OCI-LY7 (cell line): ENCODE data around the gene TMEM167B. TPM values are rescaled to one million over a fixed set of nuclear protein-coding genes. Genes with fewer than 3 reads are reported as not detected.

Source experiments
- BruUV-seq: library from RNA; stranded (reverse); fragments of 400-500 nt; replicated peaks from 2 replicates; lab custom pipeline; 2021; lab: Mats Ljungman, UMichigan
- CTCF ChIA-PET: fragments of 300-600 bp; sonication (Branson Sonifier 250); formaldehyde crosslinking; loops from one replicate; lab custom pipeline; 2022; ENCODE audit warnings: antibody characterized with exemption; ENCODE audit not compliant: unreplicated experiment; lab: Charles Lee
- POLR2A ChIA-PET: fragments of 300-600 bp; sonication (Branson Sonifier 250); formaldehyde crosslinking; loops from one replicate; lab custom pipeline; 2022; ENCODE audit warnings: antibody characterized with exemption; lab: Charles Lee
- DNase-seq: peaks from one replicate; pipeline ENCODE4 v3.0.0-alpha.2; 2015; ENCODE audit warnings: low spot score
- H2AFZ ChIP-seq: fragments of 200-600 bp; sonication (generic), shearing (Covaris generic); 2 replicates; pipeline ENCODE4 v1.6.1; 2014; ENCODE audit warnings: mild to moderate bottlenecking, antibody characterized with exemption, low read length, moderate library complexity
- H3K27ac ChIP-seq: fragments of 200-600 bp; sonication (generic); 2 replicates; pipeline ENCODE4 v1.5.1; 2014; ENCODE audit warnings: mixed run types, low read depth, mild to moderate bottlenecking, moderate library complexity, low read length, inconsistent platforms; ENCODE audit not compliant: poor library complexity, severe bottlenecking
- H3K36me3 ChIP-seq: fragments of 200-600 bp; sonication (generic); 2 replicates; pipeline ENCODE4 v1.6.1; 2014; ENCODE audit warnings: mild to moderate bottlenecking, antibody characterized with exemption, low read length, moderate library complexity, mixed read lengths; ENCODE audit not compliant: insufficient read depth
- H3K4me1 ChIP-seq: fragments of 200-600 bp; sonication (generic); 2 replicates; pipeline ENCODE4 v1.5.1; 2014; ENCODE audit warnings: mild to moderate bottlenecking, low read length; ENCODE audit not compliant: insufficient read depth, poor library complexity, severe bottlenecking
- H3K4me2 ChIP-seq: fragments of 200-600 bp; sonication (generic); 2 replicates; pipeline ENCODE4 v1.6.1; 2014; ENCODE audit warnings: mild to moderate bottlenecking, low read length
- H3K4me3 ChIP-seq: fragments of 200-600 bp; sonication (generic); 2 replicates; pipeline ENCODE4 v1.5.1; 2014; ENCODE audit warnings: mild to moderate bottlenecking, low read depth, low read length; ENCODE audit not compliant: poor library complexity, severe bottlenecking
- H3K79me2 ChIP-seq: fragments of 200-600 bp; sonication (generic); 2 replicates; pipeline ENCODE4 v1.6.1; 2016; ENCODE audit warnings: low read depth, mild to moderate bottlenecking, low read length, moderate library complexity, mixed read lengths; ENCODE audit not compliant: insufficient read depth
- H3K9me2 ChIP-seq: fragments of 200-600 bp; sonication (generic); 2 replicates; pipeline ENCODE4 v1.6.1; 2016; ENCODE audit warnings: mild to moderate bottlenecking, low read length, mixed read lengths; ENCODE audit not compliant: insufficient read depth
- H3K9me3 ChIP-seq: fragments of 200-600 bp; sonication (generic); 2 replicates; pipeline ENCODE4 v1.6.1; 2014; ENCODE audit warnings: mild to moderate bottlenecking, mixed run types, low read length, mixed read lengths
- H4K20me1 ChIP-seq: fragments of 200-600 bp; sonication (generic); 2 replicates; pipeline ENCODE4 v1.6.1; 2014; ENCODE audit warnings: mild to moderate bottlenecking, antibody characterized with exemption, low read length, moderate library complexity, mixed read lengths; ENCODE audit not compliant: insufficient read depth
- EZH2phosphoT487 ChIP-seq: fragments of 200-600 bp; sonication (generic); IDR thresholded peaks from 2 replicates; pipeline ENCODE4 v1.6.1; 2018; ENCODE audit warnings: low read depth, borderline replicate concordance, mild to moderate bottlenecking, mixed run types, antibody characterized with exemption, low read length, moderate library complexity, mixed read lengths
- intact Hi-C: fragments of 100-400 bp; cut with micrococcal nuclease; formaldehyde crosslinking; loops from one replicate; pipeline ENCODE4 v1.10.0; 2022; ENCODE audit not compliant: unreplicated experiment
- total RNA-seq, 2 experiments: library from RNA; depleted of rRNA in 1 of 2; stranded (reverse); fragments of >200 nt in 1 of 2; shearing (Covaris generic) in 1 of 2; gene quantifications; 2 replicates each; pipeline ENCODE4 v1.2.3, GENCODE V29; 2014 to 2022
- TF ChIP-seq, protein P1 (sequence below): fragments of 200-600 bp; sonication (generic); conservative IDR thresholded peaks from 2 replicates; pipeline ENCODE4 v1.5.1; 2014; ENCODE audit warnings: mild to moderate bottlenecking, antibody characterized with exemption, low read length, moderate library complexity, mixed read lengths

Gene TMEM167B
- total RNA-seq, 2 experiments from 2014 or later, result 12.3 to 21.2 TPM

DNA sequence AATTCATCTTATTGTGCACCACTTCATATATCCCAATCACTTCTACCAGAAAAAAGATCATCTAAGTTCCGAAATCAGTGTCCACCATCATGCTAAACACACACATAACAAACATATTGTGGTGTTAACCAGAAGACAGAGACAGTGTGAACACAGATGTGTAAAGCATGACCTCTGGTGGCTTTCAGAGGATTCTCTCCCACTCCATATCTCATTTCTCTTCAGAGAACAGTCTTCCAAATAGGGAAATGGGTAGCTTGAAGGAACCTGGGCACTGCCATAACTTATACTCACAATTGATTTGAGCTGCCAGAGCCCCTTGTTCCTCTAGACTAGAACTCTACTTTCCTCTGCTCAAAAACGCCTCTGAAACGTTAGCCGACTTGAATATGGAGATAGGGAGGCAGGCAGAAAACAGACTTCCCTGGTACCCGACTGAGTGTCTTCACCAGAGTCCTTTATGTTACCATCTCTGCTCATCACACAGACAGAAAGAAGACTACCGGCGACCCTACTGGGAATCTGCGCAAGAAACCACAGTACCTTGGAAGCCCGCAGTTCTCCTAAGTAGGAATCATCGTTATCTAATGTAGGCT lies 21.6 kb downstream of the TMEM167B start:
- H3K9me3 ChIP-seq, result no peaks in the 10 kb centered on the region
- ChIA-PET POLR2A (interaction anchor here (0.6 kb wide), 1 partner anchor 81 kb away, joined by 3 read pairs; no protein-coding TSS in a partner anchor), CTCF (interaction anchor here (1.2 kb wide), 1 partner anchor 284 kb away, joined by 3 read pairs; no protein-coding TSS in a partner anchor)
- peak overlapping the region; percentile 54 for H3K4me2 ChIP-seq
- H2AFZ ChIP-seq, result no peak overlapping the region
- no peaks in the 10 kb centered on the region for H3K9me2 ChIP-seq
- H3K79me2 ChIP-seq, result no peaks in the 10 kb centered on the region
- H3K4me1 ChIP-seq, result peaks cover 13% of the 10 kb centered on the region
- H3K27ac ChIP-seq, result no peak overlapping the region
- intact Hi-C loops, result loop anchor here (1.0 kb wide), 3 partner anchors 12 to 284 kb away; no protein-coding TSS in a partner anchor
- peak overlapping the region; percentile 16 for H3K4me3 ChIP-seq
- DNase-seq, result peak; percentile 63
- no TSS peak for BruUV-seq
- H3K36me3 ChIP-seq, result no peaks in the 10 kb centered on the region
- no peaks in the 10 kb centered on the region for H4K20me1 ChIP-seq
- TF ChIP-seq EZH2phosphoT487, result no peak
- TF ChIP-seq, protein P1, sequence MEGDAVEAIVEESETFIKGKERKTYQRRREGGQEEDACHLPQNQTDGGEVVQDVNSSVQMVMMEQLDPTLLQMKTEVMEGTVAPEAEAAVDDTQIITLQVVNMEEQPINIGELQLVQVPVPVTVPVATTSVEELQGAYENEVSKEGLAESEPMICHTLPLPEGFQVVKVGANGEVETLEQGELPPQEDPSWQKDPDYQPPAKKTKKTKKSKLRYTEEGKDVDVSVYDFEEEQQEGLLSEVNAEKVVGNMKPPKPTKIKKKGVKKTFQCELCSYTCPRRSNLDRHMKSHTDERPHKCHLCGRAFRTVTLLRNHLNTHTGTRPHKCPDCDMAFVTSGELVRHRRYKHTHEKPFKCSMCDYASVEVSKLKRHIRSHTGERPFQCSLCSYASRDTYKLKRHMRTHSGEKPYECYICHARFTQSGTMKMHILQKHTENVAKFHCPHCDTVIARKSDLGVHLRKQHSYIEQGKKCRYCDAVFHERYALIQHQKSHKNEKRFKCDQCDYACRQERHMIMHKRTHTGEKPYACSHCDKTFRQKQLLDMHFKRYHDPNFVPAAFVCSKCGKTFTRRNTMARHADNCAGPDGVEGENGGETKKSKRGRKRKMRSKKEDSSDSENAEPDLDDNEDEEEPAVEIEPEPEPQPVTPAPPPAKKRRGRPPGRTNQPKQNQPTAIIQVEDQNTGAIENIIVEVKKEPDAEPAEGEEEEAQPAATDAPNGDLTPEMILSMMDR, result peak; percentile 63

DNA sequence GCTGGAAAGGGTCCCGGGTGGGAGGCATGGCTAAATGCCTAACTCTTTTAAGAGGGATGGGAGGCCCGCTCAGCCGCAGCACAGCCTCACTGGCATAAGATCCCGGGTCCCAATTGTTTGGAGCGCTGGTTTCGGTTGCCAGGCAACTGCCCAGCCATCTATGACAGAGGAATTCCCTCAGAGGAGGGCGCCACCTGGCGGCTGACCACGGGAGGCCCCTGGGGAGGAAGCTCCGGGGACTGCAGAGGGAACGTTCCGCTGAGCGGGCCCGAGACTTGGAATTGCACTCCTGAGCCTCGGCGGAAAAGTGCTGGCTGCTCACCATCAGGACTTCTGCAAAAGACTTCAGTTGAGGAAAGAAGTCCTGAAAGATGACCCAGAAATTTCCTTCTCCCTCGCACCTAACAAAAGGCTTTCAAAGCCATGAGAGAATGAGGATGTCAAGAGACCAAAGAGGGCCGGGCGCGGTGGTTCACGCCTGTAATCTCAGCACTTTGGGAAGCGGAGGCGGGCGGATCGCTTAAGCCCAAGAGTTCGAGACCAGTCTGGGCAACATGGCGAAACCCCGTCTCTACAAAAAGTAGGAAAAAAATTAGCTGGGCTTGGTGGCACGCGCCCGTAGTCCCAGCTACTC lies 22.2 kb downstream of the TMEM167B start:
- Histone ChIP-seq H3K9me3 (no peaks in the 10 kb centered on the region), H3K79me2 (no peaks in the 10 kb centered on the region), H3K4me1 (peaks cover 13% of the 10 kb centered on the region), H3K4me3 (peak overlapping the region; percentile 16), H3K36me3 (no peaks in the 10 kb centered on the region), H3K9me2 (no peaks in the 10 kb centered on the region), H3K27ac (no peak overlapping the region), H2AFZ (no peak overlapping the region; the same call in 1 of the 2 replicates), H4K20me1 (no peaks in the 10 kb centered on the region), H3K4me2 (peak overlapping the region; percentile 54)
- no peak for TF ChIP-seq EZH2phosphoT487
- TF ChIP-seq, protein P1, result peak; percentile 95
- ChIA-PET CTCF (interaction anchor here (0.6 to 1.2 kb wide), 2 partner anchors 48 to 284 kb away, joined by 3 read pairs; no protein-coding TSS in a partner anchor), POLR2A (interaction anchor here (0.6 kb wide), 2 partner anchors 12 to 81 kb away, joined by 3 read pairs; no protein-coding TSS in a partner anchor)
- intact Hi-C loops, result loop anchor here (1.0 kb wide), 3 partner anchors 12 to 284 kb away; no protein-coding TSS in a partner anchor
- BruUV-seq, result no TSS peak
- peak; percentile 83 for DNase-seq
